HFF-Myc (cell line): ENCODE results near the gene GALE.

Source experiments
- DNase-seq: peaks from one replicate; pipeline ENCODE4 v3.0.0-alpha.2; 2011; ENCODE audit warnings: low read depth; ENCODE audit errors: extremely low read depth
- H3K4me3 ChIP-seq: replicated peaks from 2 replicates; pipeline ENCODE4 v1.5.1; 2011; ENCODE audit warnings: low read depth, mild to moderate bottlenecking, control low read depth, low read length
- TF ChIP-seq, protein P1 (sequence below): IDR thresholded peaks from 2 replicates; pipeline ENCODE4 v1.5.1; 2012; ENCODE audit warnings: mild to moderate bottlenecking, low read depth, low read length, control low read depth; ENCODE audit errors: missing control alignments

GALE gene

DNA sequence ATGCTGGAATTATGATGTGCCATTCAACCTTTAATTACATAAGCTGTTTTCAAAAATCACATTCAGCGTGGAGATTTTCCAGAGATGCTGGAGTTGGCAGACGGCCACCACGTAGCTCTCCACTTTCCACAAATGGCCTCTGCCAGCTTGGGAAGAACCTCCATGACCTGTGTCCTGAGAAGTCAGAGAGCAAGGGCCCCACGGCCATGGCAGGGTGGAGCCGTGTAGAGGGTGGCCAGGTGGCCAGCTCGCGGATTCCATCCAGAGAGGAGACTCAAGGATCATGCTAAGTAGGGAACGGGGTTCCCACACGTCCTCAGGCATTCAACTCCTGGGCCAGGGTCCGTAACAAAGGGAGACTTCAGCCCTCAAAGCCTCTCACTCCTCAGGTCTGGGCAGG, 1.3 kb upstream of the GALE start:
- no peak for DNase-seq
- TF ChIP-seq, protein P1, sequence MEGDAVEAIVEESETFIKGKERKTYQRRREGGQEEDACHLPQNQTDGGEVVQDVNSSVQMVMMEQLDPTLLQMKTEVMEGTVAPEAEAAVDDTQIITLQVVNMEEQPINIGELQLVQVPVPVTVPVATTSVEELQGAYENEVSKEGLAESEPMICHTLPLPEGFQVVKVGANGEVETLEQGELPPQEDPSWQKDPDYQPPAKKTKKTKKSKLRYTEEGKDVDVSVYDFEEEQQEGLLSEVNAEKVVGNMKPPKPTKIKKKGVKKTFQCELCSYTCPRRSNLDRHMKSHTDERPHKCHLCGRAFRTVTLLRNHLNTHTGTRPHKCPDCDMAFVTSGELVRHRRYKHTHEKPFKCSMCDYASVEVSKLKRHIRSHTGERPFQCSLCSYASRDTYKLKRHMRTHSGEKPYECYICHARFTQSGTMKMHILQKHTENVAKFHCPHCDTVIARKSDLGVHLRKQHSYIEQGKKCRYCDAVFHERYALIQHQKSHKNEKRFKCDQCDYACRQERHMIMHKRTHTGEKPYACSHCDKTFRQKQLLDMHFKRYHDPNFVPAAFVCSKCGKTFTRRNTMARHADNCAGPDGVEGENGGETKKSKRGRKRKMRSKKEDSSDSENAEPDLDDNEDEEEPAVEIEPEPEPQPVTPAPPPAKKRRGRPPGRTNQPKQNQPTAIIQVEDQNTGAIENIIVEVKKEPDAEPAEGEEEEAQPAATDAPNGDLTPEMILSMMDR: no peak
- H3K4me3 ChIP-seq: no peak overlapping the region

DNA sequence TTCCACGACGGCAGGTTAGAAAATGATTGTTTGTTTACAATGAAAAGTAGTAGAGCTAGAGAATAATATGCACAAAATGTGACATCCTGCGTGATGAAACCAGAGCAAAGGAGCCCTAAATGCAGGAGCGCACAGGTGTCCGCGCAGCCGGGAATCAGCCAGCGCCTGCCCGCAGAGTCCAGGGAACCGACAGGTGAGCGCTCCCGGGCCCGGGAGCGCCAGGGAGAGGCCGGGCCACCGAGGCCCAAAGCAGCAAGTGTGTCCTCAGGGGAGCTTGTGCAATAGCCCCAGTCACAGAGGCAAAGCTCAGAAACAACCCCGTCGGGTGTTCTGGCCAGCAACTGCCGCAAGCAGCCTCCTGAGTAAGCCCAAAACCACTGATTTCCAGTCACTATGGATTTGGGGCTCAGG, 789 bp upstream of the GALE start:
- TF ChIP-seq, protein P1: no peak
- DNase-seq: no peak
- peak overlapping the region; percentile 73 for H3K4me3 ChIP-seq

DNA sequence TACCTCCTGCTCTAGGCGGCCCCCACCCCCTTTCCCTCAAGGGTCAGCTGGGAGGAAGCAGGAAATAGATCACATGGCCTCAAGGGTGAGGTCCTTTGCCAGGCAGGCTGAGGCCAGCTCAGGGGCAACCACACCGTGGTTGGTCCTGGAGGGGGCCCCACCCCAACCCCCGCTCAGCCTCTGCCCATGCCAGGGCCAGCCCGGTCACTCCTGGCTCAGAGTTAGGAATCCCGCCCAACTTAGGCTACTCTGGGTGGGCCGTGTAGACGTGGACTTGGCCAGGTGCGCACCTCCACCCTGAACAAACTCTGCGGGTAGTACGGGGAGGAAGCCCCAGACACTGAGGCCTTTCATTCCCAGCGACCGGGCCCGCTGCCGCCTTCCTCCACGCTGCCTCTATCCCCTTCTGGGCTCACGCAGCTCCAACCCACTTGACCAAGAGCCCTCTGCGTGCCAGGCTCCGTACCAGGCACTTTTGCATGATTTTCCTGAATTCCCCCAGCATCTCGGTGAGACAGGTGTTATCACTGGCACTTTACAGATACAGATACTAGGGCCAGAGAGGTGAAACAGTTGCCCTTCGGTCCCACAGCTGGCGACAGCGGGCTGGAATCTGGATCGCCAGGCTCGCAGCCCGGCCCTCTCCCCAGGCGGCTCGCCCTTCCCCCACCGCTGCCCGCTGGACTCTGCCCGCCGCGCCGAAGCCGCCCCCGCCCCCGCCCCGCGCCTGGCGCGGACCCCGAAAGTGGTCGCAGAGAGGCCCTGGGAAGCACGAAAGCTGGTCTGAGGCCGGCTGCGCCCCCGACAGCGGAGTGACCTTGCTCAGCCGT, 769 bp downstream of the GALE start:
- peak overlapping the region; percentile 73 for H3K4me3 ChIP-seq
- TF ChIP-seq, protein P1: no peak
- DNase-seq: no peak

DNA sequence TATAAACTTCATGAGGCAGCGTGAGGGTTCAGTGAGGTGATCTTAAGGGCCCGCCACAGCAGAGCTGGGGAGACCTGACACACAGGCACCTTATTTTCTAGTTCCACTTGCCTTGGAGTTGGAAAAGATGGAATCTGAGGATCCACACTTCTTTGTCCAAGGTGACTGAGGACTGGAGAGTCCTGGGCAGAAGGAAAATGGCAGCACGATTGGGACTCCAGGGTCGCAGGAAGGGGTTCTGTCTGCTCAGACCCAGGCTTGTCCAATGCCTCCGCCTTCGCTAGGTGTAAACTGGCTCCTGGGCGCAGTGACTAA, 1.3 kb downstream of the GALE start:
- TF ChIP-seq, protein P1: no peak

DNA sequence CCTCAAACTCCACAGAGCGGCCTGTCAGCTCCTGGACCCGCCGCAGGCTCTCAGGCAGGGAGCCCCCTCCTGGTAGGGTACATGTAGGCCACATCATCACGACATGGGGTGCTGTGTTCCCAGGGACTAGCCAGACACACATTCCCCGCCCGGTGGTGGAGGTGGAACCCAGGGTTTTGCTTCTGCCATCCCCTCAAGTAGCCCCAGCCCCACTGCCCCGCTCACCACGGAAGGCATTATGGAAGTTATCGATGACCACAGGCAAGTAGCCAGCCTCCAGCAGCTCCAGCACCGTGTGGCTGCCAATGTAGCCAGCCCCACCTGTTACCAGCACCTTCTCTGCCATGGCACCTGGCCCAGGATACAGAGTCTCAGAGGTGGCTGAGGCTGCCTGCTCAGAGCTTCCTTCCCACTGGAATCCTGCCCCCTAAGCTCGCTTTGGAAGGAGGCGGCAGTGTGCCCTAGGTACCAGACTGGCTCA, 1.9 kb downstream of the GALE start:
- TF ChIP-seq, protein P1: peak; percentile 19
- peak overlapping the region; percentile 73; the same call in 1 of the 2 replicates for H3K4me3 ChIP-seq
- DNase-seq: no peak

More for the DNA sequence above, 1.3 kb downstream of the GALE start:
- H3K4me3 ChIP-seq: peak overlapping the region; percentile 73
- no peak for DNase-seq

DNA sequence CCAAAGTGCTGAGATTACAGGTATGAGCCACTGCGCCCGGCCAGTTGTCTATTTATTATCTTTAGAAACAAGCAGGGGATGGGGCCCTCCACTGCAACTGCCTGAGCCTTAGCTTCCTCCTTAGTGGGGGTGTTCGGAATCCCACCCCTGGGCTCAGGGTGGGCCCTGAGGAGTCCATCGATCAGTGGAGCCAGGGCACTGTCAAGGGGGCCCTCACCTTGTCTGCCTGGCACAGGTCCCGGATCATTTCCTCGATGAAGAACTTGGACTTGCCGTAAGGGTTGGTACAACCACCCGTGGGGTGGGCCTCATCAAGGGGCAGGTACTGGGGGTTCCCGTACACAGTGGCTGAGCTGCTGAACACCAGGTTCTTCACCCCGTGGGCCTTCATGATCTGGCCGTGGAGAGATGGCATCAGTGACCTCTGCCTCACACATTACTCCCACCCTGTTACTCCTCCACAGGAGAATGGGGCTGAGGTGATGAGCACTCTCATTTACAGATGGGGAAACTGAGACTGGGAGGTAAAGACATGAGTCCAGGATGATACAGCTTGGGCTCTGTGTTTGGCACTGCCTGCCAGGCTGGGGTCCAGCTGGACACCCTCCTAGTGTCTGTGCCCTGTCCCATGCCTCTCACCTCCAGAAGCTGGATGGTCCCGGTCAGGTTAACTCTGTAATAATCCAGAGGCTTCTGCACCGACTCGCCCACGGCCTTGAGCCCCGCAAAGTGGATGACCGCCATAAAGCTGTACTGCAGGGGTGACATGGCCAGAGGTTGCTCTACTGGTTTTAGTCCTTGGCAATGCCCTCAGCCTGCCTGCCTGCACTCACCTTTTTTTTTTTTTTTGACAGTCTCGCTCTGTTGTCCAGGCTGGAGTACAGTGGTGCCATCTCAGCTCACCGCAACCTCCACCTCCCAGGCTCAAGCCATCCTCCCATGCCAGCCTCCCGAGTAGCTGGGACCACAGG, 2.8 kb downstream of the GALE start:
- H3K4me3 ChIP-seq: no peak overlapping the region
- TF ChIP-seq, protein P1: no peak
- no peak for DNase-seq
